Ammon's horn (tissue), 1 donor: ENCODE data around the gene SORL1.
"Not testable (repeated sequence)": the region's sequence is repeated elsewhere in the genome, so short reads cannot be mapped to it uniquely, and the experiment has no call there.

Experiments
- DNase-seq: peaks from one replicate; pipeline ENCODE4 v3.0.0-alpha.2; 2016; ENCODE audit warnings: low spot score

SORL1 gene

DNA sequence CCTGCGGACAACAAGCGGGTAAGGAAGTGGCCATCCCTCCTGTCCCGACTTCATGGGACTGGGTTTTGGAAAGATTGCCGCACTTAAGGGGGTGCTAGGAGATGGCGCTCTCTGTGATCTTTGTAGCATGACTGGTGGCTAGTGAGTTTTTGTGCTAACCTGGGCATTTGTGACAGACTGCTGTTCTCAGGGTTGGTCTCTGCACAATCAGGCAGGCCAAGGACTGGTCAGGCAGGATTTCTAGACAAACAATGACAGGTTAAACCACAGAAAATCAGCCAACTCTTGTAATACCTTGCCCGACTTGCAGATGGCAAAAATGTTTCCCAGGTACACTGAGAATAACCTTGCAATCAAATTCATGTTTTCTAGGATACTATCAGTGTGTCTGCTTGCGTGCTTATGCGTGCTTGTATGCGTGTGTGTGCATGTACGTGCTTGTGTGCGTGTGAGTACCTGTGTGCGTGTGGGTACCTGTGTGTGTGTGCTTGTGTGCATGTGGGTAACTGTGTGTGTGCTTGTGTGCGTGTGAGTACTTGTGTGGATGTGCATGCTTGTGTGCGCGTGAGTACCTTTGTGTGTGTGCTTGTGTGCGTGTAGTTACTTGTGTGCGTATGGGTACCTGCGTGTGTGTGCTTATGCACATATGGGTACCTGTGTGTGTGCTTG, 26.2 kb downstream of the SORL1 start:
- no peak for DNase-seq

DNA sequence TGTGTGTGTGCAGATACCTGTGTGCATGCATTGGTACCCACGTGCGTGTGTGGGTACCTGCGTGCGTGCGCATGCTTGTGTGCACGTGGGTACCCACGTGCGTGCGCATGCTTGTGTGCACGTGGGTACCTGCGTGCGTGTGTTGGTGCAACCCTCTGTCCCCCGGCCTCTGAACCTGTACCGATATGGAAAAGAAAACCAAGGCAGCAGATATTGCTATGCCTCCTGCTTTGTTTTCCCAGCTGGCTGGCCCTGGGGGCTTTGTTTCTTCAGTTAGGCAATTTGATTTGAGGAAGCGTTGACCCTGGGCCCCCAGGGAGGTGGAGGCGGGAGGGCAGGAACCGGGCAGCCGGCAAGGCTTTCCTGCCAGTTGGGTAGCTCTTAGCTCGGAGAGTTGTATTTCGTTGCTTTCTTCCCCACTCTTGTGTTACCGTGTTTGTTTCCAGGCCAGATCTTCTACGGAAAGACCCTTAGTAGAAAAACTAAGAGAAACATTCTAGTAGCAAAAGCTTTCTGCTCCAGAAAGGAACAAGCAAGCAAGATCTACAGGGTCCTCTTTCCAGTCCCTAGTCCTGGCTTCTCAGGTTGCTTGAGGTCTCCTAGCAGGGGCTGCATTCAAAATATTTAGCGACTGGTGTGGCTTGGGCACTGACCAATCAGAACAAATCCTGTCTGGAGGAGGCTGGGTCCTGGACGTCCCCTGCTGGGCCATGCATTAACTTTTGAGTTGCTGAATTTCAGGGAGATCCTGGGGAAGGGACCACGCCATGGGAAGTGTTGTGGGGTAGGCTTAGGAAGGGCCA, 27.0 kb downstream of the SORL1 start:
- DNase-seq = no peak

DNA sequence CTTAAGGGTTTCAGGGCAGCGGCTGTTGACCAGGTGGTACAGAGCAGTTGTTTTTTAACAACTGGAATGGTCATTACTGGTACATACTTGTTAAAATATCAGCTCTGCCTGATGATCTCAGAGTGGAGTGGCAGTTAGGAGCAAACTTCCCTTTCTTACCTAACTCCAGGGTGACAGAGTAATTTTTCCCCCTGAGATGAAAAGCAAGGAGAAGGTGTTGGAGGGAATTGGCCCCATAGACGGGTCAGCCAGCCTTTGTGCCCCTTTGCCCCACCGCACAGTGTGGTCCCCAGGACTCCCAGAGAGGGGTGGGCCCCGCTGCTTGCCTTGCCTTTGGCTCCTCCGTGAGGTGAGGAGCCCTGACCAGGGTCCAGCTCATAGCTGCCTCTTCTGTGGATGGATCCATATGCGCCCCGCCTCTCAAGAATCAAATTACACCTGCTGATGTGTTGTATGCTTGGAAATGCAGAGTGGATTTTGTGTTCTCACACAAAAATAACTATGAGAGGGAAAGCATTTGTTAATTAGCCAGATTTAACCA, 27.7 kb downstream of the SORL1 start:
- DNase-seq = no peak

DNA sequence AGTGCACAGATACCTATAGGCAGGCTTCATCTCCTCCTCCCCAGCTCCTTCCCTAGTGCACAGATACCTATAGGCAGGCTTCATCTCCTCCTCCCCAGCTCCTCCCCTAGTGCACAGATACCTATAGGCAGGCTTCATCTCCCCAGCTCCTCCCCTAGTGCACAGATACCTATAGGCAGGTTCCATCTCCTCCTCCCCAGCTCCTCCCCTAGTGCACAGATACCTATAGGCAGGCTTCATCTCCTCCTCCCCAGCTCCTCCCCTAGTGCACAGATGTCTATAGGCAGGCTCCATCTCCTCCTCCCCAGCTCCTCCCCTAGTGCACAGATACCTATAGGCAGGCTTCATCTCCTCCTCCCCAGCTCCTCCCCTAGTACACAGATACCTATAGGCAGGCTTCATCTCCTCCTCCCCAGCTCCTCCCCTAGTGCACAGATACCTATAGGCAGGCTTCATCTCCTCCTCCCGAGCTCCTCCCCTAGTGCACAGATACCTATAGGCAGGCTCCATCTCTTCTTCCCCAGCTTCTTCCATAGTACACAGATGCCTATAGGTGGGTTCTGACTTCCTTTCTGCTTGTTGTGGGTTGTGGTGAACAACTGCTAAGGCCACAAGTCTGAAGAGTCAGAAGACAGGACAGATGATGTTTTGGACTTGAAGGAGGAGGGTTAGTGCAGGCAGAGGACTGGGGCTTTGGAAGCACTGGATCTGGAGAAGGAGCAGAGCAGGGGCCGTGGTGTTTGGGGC, 29.5 kb downstream of the SORL1 start:
- not testable (repeated sequence) for DNase-seq

DNA sequence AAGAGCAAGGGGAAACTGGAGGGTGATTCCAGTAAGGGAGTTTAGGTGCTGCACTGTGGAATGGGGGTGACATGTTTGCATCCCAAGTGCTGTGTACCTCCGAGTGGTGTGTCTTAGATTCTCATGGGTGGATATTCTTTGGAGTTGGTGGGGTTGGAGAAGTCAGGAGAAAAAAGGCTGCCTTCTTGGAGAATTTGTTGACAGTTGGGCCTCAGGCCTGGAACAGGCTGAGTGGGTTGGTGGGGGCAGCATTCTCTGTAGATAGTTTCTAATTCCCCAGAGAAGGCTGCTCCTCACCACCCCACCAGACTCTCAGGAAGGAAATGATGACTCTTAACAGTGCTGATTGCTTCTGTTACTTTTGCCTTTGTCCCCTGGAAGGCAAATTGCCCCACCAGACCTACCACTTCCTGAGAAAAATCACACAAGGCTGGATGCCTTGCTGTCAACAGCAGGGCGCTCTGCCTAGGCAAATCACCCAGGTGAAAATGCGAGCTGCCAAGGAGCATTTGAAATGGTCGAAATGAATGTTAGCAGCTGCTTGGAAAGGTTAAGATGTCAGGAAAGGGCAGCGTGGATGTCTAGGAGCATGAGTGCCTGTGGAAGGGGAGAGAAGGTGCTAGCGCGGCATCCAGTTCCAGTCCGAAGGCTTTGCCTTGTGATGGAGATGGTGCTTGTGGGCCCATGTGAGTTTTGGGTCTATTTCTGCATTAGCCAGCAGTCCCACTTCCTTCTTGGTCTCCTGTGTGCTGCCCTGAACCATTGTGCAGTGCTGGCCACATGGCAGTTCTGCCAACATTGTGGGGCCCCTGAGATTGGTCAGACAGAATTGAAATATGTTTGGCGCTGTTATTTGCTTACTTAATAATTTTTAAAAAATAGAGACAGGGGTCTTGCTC, 30.4 kb downstream of the SORL1 start:
- DNase-seq = peak; percentile 70

DNA sequence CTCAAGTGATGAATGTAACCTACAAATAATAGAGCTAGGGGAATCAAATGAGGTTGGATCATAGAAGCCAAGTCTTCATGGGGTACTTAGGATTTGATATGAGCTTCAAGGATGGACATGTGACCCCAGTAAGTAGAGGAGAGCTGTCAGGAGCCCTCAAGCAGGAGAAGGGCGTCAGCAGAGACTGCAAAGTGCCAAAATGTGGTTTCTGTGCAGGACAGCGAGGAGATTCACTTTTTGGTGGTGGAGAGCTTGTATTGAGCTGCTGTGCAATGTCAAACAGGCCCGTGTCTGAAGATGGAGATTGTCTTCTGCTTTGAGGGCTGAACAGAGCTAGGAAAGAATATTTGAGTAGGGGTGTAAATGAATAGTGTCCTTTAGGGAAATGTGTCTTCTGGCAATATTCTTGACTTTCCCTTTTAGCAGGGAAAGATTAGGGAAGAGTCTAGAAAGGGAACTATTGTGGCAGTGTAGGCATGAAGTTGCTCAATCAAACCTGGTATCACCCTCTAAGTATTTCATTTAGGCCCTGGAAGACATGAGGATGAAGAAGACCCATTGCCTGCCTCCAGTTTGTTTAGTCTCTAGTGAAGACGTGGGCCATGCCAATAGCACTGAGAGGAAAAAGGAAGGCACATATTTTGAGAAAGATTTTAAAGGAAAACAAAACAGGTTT, 31.8 kb downstream of the SORL1 start:
- DNase-seq = no peak

DNA sequence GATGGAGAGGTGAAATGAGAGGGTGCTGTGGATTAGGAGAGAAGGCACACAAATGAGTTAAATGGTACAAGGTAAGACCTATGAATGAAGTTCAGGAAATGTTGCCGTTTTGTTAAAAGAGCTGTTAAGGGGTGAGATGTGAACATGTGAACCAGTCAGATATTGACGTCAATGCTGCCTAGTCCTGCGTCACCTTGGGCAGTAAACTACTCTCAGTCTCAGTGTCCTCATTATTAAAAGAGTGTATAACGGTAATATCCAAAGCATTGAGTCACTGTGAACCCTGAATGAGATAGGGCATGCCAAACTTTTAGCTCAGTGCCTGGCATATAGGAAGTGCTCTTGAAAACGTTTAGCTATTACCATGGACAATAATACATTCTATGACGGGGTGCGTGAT, 33.1 kb downstream of the SORL1 start:
- no peak for DNase-seq

DNA sequence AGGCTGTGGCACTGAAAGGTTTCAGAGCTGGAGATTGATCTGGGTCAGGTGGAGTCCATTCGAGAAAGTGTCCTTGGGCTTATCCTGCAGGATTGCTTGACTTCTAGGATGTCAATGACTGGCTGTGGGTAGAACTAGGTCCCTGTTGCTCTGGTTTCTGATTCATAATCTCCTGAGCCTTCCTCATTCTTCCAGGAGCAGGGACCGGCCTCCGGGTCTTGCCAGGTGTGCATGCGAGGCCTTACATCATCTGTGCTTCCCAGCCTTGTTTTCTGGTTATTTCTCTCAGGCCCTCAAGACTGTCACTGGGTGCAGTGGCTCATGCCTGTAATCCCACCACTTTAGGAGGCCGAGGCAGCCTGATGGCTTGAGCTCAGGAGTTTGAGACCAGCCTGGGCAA, 33.9 kb downstream of the SORL1 start:
- DNase-seq = no peak

DNA sequence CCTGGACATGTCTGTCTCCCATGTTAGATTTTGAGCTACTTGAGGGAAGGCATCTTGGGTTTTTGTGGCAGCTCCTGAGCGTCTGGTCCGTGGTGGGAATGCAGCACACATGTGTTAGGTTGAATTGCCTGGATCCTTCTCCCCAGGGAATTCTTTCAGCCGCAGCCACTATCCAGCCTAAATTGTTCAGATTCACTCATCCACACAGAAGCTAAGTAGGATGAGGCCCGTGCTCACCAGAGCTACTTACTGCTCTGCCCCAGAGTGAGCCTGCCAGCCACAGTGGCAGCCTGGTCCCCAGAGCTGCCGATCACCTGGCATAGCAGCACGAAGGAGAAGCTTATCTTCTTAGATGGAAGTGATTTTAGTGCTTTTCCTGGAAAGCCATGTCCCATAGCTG, 35.1 kb downstream of the SORL1 start:
- no peak for DNase-seq

DNA sequence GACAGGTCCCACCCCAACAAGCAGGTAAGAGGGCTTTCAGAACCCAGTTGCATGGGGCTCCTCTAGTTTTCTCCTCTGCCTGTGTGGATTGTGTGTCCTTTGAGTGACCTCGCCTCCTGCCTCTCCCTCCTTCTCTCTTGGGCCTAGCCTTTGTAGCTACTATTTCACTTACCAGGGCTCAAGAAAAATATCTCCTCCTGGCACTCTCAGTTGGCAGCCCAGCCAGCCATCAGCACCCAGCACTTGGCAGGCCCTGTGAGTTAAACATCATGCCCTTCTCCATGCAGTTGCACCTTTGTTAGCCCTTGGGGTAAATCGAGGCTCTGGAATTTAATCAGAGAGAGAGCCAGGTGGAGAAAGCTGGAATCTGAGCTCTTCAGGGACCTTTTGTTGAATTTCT, 36.1 kb downstream of the SORL1 start:
- peak; percentile 34 for DNase-seq

DNA sequence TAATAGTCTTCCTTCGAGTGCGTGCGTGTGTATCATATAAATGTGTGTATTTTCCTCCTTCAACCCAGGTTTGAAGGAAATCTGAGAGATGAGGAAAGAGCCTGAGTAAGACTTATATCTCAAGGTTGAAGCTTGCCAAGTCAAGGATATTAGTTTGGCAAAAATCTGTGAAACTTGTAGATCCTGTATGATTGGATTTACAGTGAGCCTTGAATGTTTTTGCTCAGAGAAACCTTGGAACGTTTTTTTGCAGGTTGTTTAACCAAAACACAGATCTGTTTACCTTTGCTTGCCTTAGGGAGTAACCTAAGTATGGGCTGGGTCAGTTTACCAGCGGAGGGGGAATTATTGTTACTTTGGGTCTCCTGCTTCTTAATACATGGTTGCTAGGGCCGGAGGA, 36.5 kb downstream of the SORL1 start:
- no peak for DNase-seq

DNA sequence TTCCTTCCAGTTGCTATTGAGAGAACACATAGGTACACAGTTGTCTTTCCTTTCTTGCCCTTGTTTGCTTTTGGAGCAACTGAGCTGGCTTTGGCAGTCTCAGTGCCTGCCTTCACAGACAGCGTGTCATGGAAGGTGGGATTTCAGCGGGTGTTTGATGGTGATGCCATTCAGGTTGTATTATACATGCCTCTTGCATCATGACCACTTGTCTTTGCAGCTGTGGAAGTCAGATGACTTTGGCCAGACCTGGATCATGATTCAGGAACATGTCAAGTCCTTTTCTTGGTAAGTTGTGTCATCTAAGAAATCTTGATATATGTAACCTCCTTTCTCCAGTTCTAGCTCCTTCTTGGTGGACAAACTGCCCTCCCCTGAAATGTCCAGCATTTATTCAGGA, 37.7 kb downstream of the SORL1 start:
- no peak for DNase-seq

DNA sequence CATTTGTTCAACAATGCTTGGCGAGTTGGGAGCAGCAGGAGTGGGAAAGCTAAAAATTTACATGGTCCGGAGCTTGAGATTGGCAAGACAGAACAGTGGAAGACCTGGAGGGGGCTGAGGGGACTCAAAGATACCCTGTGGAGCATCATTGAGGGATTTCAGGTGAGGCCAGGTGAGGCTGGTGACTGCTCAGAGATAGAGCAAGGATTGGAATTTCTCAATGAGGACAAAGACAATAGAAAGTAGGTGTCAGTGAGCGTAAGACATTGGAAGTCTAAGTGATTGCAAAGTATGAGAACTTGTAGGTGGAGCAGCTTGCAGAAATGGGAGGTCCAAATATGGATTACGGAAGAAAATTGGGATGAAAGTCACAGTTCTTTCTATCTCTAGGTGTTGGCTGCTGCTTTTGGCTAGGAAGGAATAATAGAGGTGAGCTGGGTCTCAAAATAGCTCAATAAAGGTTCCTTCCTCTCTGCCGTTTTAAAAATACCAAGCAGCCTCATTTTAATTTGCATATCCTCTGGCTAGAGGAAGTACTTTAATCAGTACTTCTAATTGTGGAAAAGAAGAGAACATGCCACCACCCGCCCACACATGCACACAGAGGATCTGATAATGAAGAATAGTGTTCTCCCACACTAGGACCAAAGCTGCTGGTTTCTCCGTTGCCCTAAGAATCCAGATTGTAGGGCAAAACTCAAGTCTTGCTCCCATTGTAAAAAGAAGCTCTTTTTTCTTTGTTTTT, 42.4 kb downstream of the SORL1 start:
- peak; percentile 61 for DNase-seq

DNA sequence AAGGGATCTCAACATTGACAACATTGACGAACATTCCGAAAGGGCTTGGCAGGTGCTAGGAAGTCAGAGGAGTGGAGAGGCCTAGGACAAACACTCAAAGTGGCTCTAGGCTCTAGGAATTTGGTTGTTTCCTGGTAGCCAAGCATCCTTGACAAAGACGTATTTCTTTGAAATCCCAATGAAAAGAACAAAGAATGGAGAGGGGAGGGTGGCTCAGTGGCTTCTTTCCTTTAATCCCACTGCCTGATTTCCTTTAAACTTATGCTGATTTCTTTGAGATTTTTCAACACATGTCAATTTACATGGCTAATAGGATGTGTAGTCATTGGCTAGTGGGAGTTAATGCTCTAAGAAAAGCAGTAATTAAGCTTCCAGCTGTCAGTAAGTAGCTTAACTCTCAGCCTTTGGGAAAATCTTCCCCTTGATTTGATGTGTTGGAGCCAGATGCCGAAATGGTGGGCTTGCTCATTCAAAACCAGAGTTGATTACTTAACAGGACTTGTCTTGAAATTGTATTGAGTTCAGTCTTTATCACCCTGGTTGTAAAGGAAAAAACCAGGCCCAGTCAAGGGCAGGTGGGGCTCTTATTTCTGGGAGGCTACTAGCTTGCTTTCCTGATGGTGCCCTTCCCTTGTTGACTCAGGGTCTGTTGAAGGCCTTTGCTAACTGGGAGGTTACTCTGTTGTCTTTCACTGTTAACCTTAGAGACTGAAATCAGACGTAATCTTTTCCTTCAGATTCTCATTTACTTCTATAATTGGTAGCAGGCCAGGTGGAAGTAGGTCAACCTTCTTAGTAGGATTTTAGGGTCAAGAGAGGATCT, 45.3 kb downstream of the SORL1 start:
- no peak for DNase-seq

DNA sequence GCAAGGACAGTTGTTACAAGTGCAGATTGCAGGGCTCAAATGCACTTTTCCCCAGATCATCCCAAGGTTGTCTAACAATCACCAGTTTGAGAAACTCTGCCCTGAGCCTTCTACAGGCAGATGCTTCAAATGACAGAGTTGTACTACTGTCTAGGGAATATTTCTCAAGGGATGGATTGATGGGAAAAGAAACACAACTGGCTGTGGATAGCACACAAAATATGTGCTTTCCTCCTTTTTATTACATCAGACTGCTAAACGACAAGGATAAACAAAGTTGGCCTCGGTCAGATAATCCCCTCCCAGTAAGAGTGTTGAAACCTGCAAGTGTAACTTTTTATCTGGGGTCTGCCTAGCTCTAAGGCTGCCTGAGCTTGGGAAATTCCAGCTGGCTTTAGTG, 47.3 kb downstream of the SORL1 start:
- DNase-seq = no peak

DNA sequence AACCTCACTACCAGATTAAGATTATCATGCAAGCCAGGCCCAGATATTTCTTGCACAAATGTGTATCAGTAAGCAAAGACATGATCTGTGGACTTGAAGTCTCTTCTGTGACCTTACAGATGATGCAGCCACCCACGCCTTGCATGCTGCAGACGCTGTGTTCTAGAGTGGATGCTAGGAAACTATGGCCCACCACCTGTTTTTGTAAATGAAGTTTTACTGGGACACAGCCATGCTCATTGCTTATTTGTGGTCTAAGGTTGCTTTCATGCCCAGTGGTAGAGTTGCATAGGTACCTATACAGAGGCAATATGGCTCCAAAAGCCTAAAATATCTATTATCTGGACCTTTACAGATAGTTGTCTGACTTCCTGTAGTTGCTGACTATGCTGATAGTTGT, 48.2 kb downstream of the SORL1 start:
- no peak for DNase-seq

DNA sequence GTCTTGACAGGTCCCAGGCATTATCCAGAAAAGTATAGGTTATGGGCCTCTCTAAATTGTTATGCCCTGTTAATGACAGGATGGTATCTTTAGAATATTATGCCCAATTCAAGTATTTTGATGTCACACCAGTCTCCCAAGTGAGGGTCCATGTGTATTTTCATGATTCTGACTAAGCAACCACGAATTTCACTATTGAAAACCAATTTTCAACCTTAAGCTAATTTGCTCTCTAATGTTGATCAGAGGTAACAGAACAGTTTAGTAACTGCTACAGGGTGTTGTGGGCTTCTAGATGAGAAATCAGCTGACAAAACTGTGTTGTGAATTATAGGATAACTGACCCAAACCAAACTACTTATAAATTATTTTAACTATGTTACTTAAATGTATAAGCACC, 48.6 kb downstream of the SORL1 start:
- DNase-seq = no peak

DNA sequence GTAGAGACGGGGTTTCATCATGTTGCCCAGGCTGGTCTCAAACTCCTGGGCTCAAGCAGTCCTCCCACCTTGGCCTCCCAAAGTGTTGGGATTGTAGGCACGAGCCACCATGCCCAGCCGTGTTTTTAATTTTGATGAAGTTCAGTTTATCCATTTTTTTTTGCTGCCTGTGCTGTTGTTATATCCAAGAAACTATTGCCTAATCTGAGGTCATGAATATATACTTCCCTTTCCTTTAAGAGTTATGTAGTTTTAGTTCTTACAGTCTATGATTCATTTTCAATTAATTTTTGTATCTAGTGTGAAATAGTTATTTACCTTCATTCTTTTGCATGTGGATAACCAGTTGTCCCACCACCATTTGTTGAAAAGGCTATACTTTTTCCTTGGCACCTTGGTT, 50.9 kb downstream of the SORL1 start:
- DNase-seq = no peak

DNA sequence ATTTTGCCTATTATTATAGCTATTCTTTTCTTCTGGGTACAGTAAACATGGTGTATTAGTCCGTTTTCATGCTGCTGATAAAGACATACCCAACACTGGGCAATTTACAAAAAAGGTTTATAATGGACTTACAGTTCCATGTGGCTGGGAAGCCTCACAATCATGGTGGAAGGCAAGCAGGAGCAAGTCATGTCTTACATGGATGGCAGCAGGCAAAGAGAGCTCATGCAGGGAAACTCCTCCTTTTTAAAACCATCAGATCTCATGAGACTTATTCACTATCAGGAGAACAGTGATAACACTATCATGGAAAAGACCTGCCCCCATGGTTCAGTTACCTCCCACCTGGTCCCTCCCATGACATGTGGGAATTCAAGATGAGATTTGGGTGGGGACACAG, 54.1 kb downstream of the SORL1 start:
- not testable (repeated sequence) for DNase-seq

DNA sequence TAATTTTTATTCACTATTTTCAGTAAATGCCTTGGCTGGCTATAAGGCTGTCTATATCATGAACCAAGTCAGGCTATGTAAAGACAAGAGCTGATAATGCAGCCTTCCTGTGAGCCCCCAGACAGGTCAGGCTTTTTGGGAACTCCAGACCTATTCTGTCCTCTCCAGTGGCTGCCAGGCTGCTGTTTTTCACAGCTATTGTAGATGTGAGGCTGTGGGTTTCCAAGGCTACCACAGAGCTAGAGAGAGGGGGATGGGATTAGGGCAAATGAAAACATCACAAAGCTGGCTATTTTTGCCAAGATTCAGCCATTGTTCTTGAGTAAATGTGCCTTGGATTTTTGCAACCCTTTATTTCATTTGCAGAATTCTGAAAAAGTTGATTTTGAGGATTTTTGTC, 56.3 kb downstream of the SORL1 start:
- DNase-seq = peak; percentile 68
